Immature natural killer cell (primary cell): ENCODE data around the gene NBL1. TPM values are rescaled to one million over a fixed set of nuclear protein-coding genes. Genes with fewer than 3 reads are reported as not detected.
A peak's percentile ranks its signal among the peaks of the same experiment; 100 is the strongest.

ENCODE experiments used
- DNase-seq, 3 donors: peaks; one replicate each; pipeline ENCODE4 v3.0.0; 2022; ENCODE audit warnings: mixed read lengths in 1 of 3
- H3K27ac Mint-ChIP-seq, 6 donors: one replicate each; pipeline ENCODE4 v1.8.0; 2020; ENCODE audit warnings: mixed read lengths in 6 of 6, mild to moderate bottlenecking in 5 of 6, inconsistent platforms in 4 of 6, moderate library complexity in 3 of 6
- H3K27me3 Mint-ChIP-seq, 3 donors: one replicate each; pipeline ENCODE4 v1.8.0; 2020 to 2021; ENCODE audit warnings: low read depth in 3 of 3, mild to moderate bottlenecking in 3 of 3, mixed read lengths in 3 of 3, moderate library complexity in 3 of 3, inconsistent platforms in 1 of 3
- H3K36me3 Mint-ChIP-seq, 3 donors: one replicate each; pipeline ENCODE4 v1.8.0; 2020; ENCODE audit warnings: mixed read lengths in 3 of 3, inconsistent platforms in 2 of 3, mild to moderate bottlenecking in 2 of 3
- H3K4me1 Mint-ChIP-seq, 2 donors: one replicate each; pipeline ENCODE4 v1.8.0; 2020; ENCODE audit warnings: inconsistent platforms in 2 of 2, mild to moderate bottlenecking in 2 of 2, mixed read lengths in 2 of 2, moderate library complexity in 1 of 2
- H3K4me3 Mint-ChIP-seq, 5 donors: one replicate each; pipeline ENCODE4 v1.8.0; 2020; ENCODE audit warnings: mild to moderate bottlenecking in 5 of 5, mixed read lengths in 5 of 5, inconsistent platforms in 3 of 5, moderate library complexity in 3 of 5
- H3K9me3 Mint-ChIP-seq, 6 donors: one replicate each; pipeline ENCODE4 v1.8.0; 2020; ENCODE audit warnings: mild to moderate bottlenecking in 6 of 6, mixed read lengths in 6 of 6, inconsistent platforms in 4 of 6, moderate library complexity in 3 of 6
- polyA plus RNA-seq, 3 donors: library from polyadenylated mRNA; unstranded; fragments of 300-500 nt; fragmentation: Illumina TruSeq; gene quantifications; one replicate each; pipeline ENCODE4 v1.2.3, GENCODE V29; 2021

NBL1 gene
- polyA plus RNA-seq = 1 to 10 TPM in 1 of 3 donors, under 1 TPM in 1, not detected in 1; 0.44 to 2.7 TPM

DNA sequence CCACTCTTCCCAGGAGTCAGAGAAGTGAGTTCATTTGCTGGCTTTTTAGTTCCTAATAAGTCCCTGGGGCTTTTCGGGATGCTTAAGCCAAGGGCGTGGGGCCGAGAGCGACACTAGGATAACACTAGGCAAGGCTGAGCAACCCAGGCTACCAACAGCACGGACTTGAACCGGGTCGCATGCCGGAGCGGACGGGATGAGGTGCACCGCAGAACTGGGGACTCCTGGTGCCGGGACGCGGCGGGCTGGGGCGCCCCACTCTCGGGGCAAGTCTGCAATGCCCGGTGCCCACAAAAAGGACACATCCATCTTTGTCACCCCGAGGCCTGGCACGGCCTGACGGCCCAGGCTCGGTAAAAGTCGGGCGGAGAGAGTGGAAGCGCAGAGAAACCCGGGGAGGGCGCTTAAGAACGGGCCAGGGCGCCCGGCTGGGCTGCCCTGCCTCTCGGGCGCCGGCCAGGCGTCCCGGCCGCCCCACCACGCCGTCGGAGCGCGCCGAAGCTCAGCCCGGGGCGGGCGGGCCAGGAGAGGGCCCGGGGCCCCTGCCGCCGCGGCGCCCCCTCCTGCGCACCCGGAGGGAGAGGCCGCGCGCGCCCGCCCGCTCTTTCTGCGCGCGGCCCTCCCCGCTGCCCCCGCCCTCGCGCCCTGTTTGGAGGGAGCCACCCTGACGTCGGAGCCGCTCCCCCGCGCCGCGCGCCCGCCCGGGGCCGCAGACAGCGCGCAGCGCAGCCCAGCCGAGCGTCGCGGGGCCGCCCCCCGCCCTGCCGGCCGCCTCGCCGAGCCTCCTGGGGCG, at the start of gene NBL1:
Gene NBL1 (plus strand): TSS at position 710 of the 793 bp plus-strand sequence. CDS start 10,720 bp downstream, outside the sequence.
- Mint-ChIP-seq H3K4me3 (peak within 1 kb of the TSS; percentile 87 to 94 (median 91)), H3K36me3 (no peaks in the 10 kb centered on the region), H3K27me3 (peaks cover 11 to 32% (median 21%) of the 10 kb centered on the region in 3 donors), H3K4me1 (peaks cover 11 to 20% of the 10 kb centered on the region in 2 donors), H3K27ac (peak within 1 kb of the TSS in 5 of 6 donors; percentile 65 to 84 (median 80)), H3K9me3 (no peaks in the 10 kb centered on the region)
- peak; percentile 41 to 51 (median 48) for DNase-seq

GRCh38 chr1:19596065-19596713, 47.9 kb upstream of the NBL1 start:
- Mint-ChIP-seq H3K9me3 (no peaks in the 10 kb centered on the region), H3K27me3 (peaks cover 14 to 16% (median 15%) of the 10 kb centered on the region in 3 donors), H3K4me1 (peaks cover 40 to 45% of the 10 kb centered on the region in 2 donors), H3K4me3 (peak overlapping the region; percentile 90 to 99 (median 98)), H3K27ac (peak overlapping the region; percentile 97 to 100 (median 98)), H3K36me3 (peaks cover 0 to 8% (median 8%) of the 10 kb centered on the region in 3 donors)
- DNase-seq = no peak

DNA sequence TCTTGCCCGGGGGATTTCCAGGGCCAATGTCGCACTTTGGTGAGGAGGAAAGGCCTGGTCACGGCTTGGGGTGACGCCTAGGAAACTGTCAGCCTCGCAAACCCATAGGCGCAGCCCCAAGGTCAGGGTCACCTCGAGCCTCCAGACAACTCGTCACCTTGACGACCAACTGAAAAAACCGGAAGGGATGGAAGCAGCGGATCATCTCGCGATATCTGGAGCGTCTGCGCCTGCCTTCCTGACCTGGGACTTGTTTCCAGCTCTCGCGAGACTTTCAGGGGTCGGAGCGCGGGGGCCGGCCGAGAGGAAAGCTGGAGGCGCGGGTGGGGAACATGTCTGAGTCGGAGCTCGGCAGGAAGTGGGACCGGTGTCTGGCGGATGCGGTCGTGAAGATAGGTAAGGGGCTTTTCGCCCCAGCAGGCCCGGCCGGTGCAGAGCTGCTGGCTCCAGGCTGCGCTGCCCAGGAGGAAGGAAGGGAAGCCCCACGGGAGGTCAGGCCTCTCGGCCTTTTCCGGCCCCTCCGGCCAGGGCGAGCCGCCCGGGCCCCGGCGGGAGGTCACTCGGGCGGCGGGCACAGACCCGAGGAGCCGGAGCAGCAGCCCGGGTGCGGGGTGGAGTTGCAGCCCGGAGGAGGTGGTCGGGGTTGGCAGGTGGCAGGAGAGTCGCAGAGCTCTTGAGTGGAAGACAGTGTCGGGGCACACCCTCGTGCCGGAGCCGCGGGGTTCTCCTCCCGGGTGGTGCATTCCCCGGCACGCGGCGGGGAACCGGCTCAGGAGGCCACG, 47.2 kb upstream of the NBL1 start:
- peaks cover 14 to 16% (median 15%) of the 10 kb centered on the region in 3 donors for H3K27me3 Mint-ChIP-seq
- H3K4me1 Mint-ChIP-seq = peaks cover 43 to 51% of the 10 kb centered on the region in 2 donors
- peak overlapping the region; percentile 90 to 99 (median 98) for H3K4me3 Mint-ChIP-seq
- no peaks in the 10 kb centered on the region for H3K9me3 Mint-ChIP-seq
- H3K36me3 Mint-ChIP-seq = peaks cover 0 to 12% (median 8%) of the 10 kb centered on the region in 3 donors
- DNase-seq = peak; percentile 99
- H3K27ac Mint-ChIP-seq = peak overlapping the region; percentile 97 to 100 (median 98)

GRCh38 chr1:19597496-19598309, 46.4 kb upstream of the NBL1 start:
- Mint-ChIP-seq H3K27ac (peak overlapping the region; percentile 97 to 100 (median 98)), H3K27me3 (peaks cover 14 to 16% (median 15%) of the 10 kb centered on the region in 3 donors), H3K9me3 (no peaks in the 10 kb centered on the region), H3K4me3 (peak overlapping the region; percentile 90 to 99 (median 98)), H3K36me3 (peaks cover 0 to 12% (median 8%) of the 10 kb centered on the region in 3 donors), H3K4me1 (peaks cover 45 to 59% of the 10 kb centered on the region in 2 donors)
- DNase-seq = peak; percentile 57 to 64 (median 58)

GRCh38 chr1:19599810-19600209, 44.3 kb upstream of the NBL1 start:
- peaks cover 0 to 12% (median 8%) of the 10 kb centered on the region in 3 donors for H3K36me3 Mint-ChIP-seq
- H3K27ac Mint-ChIP-seq = peak overlapping the region; percentile 41 to 98 (median 68)
- H3K9me3 Mint-ChIP-seq = no peaks in the 10 kb centered on the region
- no peak overlapping the region for H3K4me3 Mint-ChIP-seq
- peaks cover 14 to 16% (median 15%) of the 10 kb centered on the region in 3 donors for H3K27me3 Mint-ChIP-seq
- no peak for DNase-seq
- H3K4me1 Mint-ChIP-seq = peaks cover 46 to 65% of the 10 kb centered on the region in 2 donors

DNA sequence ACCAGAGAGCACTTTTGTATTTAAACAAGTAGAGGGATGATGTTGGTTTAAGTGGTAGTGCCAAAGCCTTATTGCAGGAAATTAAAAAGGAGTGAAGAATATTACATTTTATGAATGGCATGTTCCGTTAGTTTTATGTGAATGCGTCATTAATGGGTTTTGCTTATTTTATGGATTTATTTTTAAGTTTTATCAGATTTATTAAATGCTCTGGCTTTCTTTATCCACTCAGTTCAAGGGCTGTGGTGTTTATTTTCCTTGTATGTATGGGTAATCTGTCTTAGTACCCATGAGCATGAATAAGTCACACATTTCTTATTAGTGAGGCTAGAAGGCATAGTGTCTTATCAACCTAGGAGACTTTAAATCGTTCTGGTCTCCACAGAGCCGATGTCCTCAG, 41.6 kb upstream of the NBL1 start:
- Mint-ChIP-seq H3K27me3 (peaks cover 2 to 3% (median 2%) of the 10 kb centered on the region in 3 donors), H3K4me1 (peaks cover 55 to 73% of the 10 kb centered on the region in 2 donors), H3K36me3 (peaks cover 0 to 12% (median 8%) of the 10 kb centered on the region in 3 donors), H3K27ac (peak overlapping the region in 1 of 6 donors; percentile 60), H3K9me3 (no peaks in the 10 kb centered on the region), H3K4me3 (no peak overlapping the region)
- DNase-seq = no peak

- DNase-seq = no peak
- H3K4me3 Mint-ChIP-seq = peak overlapping the region in 2 of 5 donors; percentile 30 to 70
- H3K27ac Mint-ChIP-seq = peak overlapping the region; percentile 43 to 78 (median 64)
- H3K27me3 Mint-ChIP-seq = no peaks in the 10 kb centered on the region
- H3K4me1 Mint-ChIP-seq = peaks cover 36 to 60% of the 10 kb centered on the region in 2 donors
- no peaks in the 10 kb centered on the region for H3K9me3 Mint-ChIP-seq
- H3K36me3 Mint-ChIP-seq = peaks cover 0 to 4% (median 0%) of the 10 kb centered on the region in 3 donors
Observed at GRCh38 chr1:19605967-19606366, 38.1 kb upstream of the NBL1 start.

- peaks cover 33 to 53% of the 10 kb centered on the region in 2 donors for H3K4me1 Mint-ChIP-seq
- H3K36me3 Mint-ChIP-seq = no peaks in the 10 kb centered on the region
- H3K9me3 Mint-ChIP-seq = no peaks in the 10 kb centered on the region
- H3K4me3 Mint-ChIP-seq = peak overlapping the region in 4 of 5 donors; percentile 8 to 42 (median 28)
- peak; percentile 37 to 46 (median 43) for DNase-seq
- peak overlapping the region; percentile 37 to 78 (median 64) for H3K27ac Mint-ChIP-seq
- H3K27me3 Mint-ChIP-seq = no peaks in the 10 kb centered on the region
Observed at GRCh38 chr1:19606817-19607642, 37.1 kb upstream of the NBL1 start.

- Mint-ChIP-seq H3K4me1 (peaks cover 35 to 52% of the 10 kb centered on the region in 2 donors), H3K27me3 (no peaks in the 10 kb centered on the region), H3K4me3 (no peak overlapping the region), H3K27ac (peak overlapping the region in 2 of 6 donors; percentile 46 to 52), H3K9me3 (no peaks in the 10 kb centered on the region), H3K36me3 (no peaks in the 10 kb centered on the region)
- DNase-seq = no peak
Observed at GRCh38 chr1:19608232-19608631, 35.9 kb upstream of the NBL1 start.

DNA sequence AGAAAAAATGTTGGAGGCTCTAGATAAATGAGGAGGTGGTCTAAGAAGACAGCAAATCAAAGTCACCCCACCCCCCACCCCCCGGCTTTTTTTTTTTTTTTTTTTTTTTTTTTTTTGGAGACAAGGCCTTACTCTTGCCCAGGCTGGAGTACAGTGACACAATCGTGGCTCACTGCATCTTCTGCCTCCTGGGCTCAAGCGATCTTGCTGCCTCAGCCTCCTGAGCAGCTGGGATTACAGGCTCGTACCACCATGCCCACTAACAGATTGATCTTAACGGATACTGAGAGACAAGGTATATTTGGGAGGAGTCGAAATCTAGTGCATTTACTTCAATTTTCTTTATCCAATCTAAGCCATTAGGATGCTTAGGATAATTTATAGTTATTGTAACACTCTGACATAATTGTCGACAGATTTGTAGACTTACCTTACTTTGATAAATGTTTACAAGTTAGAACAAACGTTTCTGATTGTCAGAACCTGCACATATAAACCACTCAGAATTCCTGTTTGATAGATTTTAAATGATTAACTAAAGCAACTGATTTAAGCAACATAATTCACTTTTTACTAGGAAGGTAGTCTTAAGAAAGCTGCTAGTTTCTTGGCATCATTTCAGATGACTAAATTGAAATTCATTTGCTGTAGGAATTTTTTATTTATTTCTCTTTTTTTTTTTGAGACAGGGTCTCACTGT, 33.7 kb upstream of the NBL1 start:
- Mint-ChIP-seq H3K4me3 (no peak overlapping the region), H3K9me3 (no peaks in the 10 kb centered on the region), H3K4me1 (peaks cover 36 to 53% of the 10 kb centered on the region in 2 donors), H3K27ac (peak overlapping the region in 2 of 6 donors; percentile 30 to 72), H3K36me3 (peaks cover 0 to 7% (median 0%) of the 10 kb centered on the region in 3 donors), H3K27me3 (no peaks in the 10 kb centered on the region)
- DNase-seq = no peak

DNA sequence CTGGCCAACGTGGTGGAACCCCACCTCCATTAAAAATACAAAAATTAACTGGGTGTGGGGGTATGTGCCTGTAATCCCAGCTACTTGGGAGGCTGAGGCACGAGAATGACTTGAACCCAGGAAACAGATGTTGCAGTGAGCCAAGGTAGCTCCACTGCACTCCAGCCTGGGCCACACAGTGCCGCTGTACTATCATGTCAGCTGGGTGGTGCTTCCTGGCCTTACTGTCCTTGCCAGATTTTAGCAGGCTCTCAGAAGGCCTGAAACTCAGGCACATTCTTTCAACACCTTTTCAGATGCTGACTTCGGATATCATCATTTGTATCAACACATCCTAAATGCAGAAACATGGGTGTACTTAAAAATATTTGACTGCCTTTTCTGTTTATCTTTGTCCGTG, 31.6 kb upstream of the NBL1 start:
- Mint-ChIP-seq H3K36me3 (peaks cover 0 to 8% (median 0%) of the 10 kb centered on the region in 3 donors), H3K4me1 (peaks cover 15 to 32% of the 10 kb centered on the region in 2 donors), H3K27ac (no peak overlapping the region), H3K27me3 (no peaks in the 10 kb centered on the region), H3K4me3 (no peak overlapping the region), H3K9me3 (no peaks in the 10 kb centered on the region)
- DNase-seq = no peak
